Measurements from ENCODE around the gene EEF1A2.
A peak's percentile ranks its signal among the peaks of the same experiment; 100 is the strongest.

The EEF1A2 gene

GRCh38 chr20:63500151-63500901 is 1.4 kb upstream of the EEF1A2 start:
- no peak for DNase-seq (ENCODE audit: low read depth in 2 of 2)

- DNase-seq (ENCODE audit: low read depth in 2 of 2), result no peak
These were observed 571 bp upstream of the EEF1A2 start for GRCh38 chr20:63499338-63499969.

- no peak for DNase-seq (ENCODE audit: low read depth in 2 of 2)
These were observed 642 bp downstream of the EEF1A2 start for GRCh38 chr20:63497946-63498935.

- DNase-seq (ENCODE audit: low read depth in 2 of 2), result no peak
These were observed 1.5 kb downstream of the EEF1A2 start for GRCh38 chr20:63497138-63497945.

- no peak for DNase-seq (ENCODE audit: low read depth in 2 of 2)
These were observed 2.2 kb downstream of the EEF1A2 start for GRCh38 chr20:63496596-63497120.

GRCh38 chr20:63495741-63496595 is 2.9 kb downstream of the EEF1A2 start:
- peak; percentile 46 to 69 for DNase-seq (ENCODE audit: low read depth in 2 of 2)

- no peak for DNase-seq (ENCODE audit: low read depth in 2 of 2)
These were observed 3.6 kb downstream of the EEF1A2 start for GRCh38 chr20:63495167-63495720.

- no peak for DNase-seq (ENCODE audit: low read depth in 2 of 2)
These were observed 4.3 kb downstream of the EEF1A2 start for GRCh38 chr20:63494420-63495166.

GRCh38 chr20:63494084-63494419 is 4.8 kb downstream of the EEF1A2 start:
- DNase-seq (ENCODE audit: low read depth in 2 of 2), result no peak

GRCh38 chr20:63493563-63494020 is 5.3 kb downstream of the EEF1A2 start:
- no peak for DNase-seq (ENCODE audit: low read depth in 2 of 2)

GRCh38 chr20:63492982-63493381 is 5.9 kb downstream of the EEF1A2 start:
- no peak for DNase-seq (ENCODE audit: low read depth in 2 of 2)

GRCh38 chr20:63492518-63492917 is 6.4 kb downstream of the EEF1A2 start:
- DNase-seq (ENCODE audit: low read depth in 2 of 2), result no peak

GRCh38 chr20:63491635-63492230 is 7.2 kb downstream of the EEF1A2 start:
- no peak for DNase-seq (ENCODE audit: low read depth in 2 of 2)

- no peak for DNase-seq (ENCODE audit: low read depth in 2 of 2)
These were observed 7.8 kb downstream of the EEF1A2 start for GRCh38 chr20:63491078-63491477.

GRCh38 chr20:63490416-63490815 is 8.5 kb downstream of the EEF1A2 start:
- no peak for DNase-seq (ENCODE audit: low read depth in 2 of 2)

GRCh38 chr20:63488315-63489251 is 10.3 kb downstream of the EEF1A2 start:
- DNase-seq (ENCODE audit: low read depth in 2 of 2), result no peak

GRCh38 chr20:63487781-63488241 is 11.1 kb downstream of the EEF1A2 start:
- DNase-seq (ENCODE audit: low read depth in 2 of 2), result no peak
